Neutrophil (primary cell): Measurements from ENCODE around the gene LIPG.
"Not testable (repeated sequence)": the region's sequence is repeated elsewhere in the genome, so short reads cannot be mapped to it uniquely, and the experiment has no call there.

Experiments used
- H3K27ac ChIP-seq: fragments of 200-600 bp; sonication (generic); 2 replicates; pipeline ENCODE4 v1.5.1; 2016; ENCODE audit warnings: mild to moderate bottlenecking, moderate library complexity
- H3K27me3 ChIP-seq: fragments of 200-600 bp; sonication (generic); 2 replicates; pipeline ENCODE4 v1.6.0; 2016; ENCODE audit warnings: mild to moderate bottlenecking
- H3K36me3 ChIP-seq: fragments of 200-600 bp; sonication (generic); 2 replicates; pipeline ENCODE4 v1.5.1; 2017
- H3K4me1 ChIP-seq, 2 experiments: fragments of 200-600 bp in 1 of 2; sonication (generic) in 1 of 2; 1 replicate in 1 of 2; 2 replicates in 1 of 2; pipeline versions ENCODE4 v1.5.1 to v1.6.1; 2013 to 2016; ENCODE audit warnings: low read depth in 1 of 2, low read length in 1 of 2, mild to moderate bottlenecking in 1 of 2, moderate library complexity in 1 of 2; ENCODE audit not compliant: control insufficient read depth in 1 of 2, insufficient read depth in 1 of 2
- H3K4me3 ChIP-seq, 2 experiments: fragments of 200-600 bp in 1 of 2; sonication (generic) in 1 of 2; 1 replicate in 1 of 2; 2 replicates in 1 of 2; pipeline ENCODE4 v1.5.1; 2013 to 2016; ENCODE audit warnings: low read depth in 1 of 2, low read length in 1 of 2, mild to moderate bottlenecking in 1 of 2, moderate library complexity in 1 of 2
- H3K9me3 ChIP-seq: fragments of 200-600 bp; sonication (generic); 2 replicates; pipeline ENCODE4 v1.5.1; 2016
- TF ChIP-seq, protein P1 (sequence below): fragments of 200-600 bp; sonication (generic); IDR thresholded peaks from 2 replicates; pipeline ENCODE4 v1.5.1; 2016; ENCODE audit warnings: antibody characterized with exemption

LIPG gene

DNA sequence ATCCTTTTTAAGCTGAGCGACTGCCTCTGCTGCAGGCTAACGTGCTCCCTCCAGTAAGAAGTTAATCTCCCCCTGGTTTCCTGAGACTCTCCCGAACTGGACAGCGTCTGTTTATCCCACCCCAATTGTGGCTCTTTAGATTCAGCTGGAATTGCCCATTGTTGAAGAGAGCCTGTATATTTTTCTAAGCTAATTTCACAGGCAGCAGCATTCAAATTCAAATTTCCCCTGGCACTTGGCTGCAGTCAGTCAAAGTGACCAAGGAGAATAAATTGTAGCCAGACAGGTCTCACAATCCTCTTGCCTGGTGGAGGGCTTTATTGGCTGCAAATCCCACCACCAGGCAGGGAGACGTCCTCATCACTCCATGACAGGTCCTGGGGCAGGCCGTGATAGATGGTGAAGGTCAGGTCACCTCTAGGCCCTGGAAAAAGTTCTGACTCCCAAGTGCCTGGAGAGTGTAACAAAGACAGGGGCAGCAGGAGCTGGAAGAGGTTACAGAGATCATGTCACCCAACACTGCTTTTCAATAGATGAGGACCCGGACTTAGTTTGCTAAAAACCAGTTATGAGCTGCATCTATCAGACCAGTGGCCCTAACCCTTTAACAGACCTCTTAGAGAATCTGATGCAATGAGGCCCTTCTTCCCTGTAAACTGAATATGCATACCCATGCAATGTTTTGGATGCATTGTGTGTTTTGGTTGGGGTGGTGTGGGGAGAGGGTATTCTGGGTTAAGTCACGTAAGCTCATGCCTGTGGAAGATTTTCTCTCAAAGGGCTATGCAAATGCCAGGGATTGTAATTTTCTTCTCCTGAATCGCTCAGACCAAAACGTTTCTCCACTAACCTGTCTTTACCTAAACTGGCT is 42.5 kb upstream of the LIPG start:
- Histone ChIP-seq H3K4me3 (no peak overlapping the region), H3K4me1 (no peaks in the 10 kb centered on the region), H3K27me3 (no peaks in the 10 kb centered on the region), H3K27ac (no peak overlapping the region), H3K36me3 (no peaks in the 10 kb centered on the region), H3K9me3 (no peaks in the 10 kb centered on the region)
- TF ChIP-seq, protein P1, sequence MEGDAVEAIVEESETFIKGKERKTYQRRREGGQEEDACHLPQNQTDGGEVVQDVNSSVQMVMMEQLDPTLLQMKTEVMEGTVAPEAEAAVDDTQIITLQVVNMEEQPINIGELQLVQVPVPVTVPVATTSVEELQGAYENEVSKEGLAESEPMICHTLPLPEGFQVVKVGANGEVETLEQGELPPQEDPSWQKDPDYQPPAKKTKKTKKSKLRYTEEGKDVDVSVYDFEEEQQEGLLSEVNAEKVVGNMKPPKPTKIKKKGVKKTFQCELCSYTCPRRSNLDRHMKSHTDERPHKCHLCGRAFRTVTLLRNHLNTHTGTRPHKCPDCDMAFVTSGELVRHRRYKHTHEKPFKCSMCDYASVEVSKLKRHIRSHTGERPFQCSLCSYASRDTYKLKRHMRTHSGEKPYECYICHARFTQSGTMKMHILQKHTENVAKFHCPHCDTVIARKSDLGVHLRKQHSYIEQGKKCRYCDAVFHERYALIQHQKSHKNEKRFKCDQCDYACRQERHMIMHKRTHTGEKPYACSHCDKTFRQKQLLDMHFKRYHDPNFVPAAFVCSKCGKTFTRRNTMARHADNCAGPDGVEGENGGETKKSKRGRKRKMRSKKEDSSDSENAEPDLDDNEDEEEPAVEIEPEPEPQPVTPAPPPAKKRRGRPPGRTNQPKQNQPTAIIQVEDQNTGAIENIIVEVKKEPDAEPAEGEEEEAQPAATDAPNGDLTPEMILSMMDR: no peak

DNA sequence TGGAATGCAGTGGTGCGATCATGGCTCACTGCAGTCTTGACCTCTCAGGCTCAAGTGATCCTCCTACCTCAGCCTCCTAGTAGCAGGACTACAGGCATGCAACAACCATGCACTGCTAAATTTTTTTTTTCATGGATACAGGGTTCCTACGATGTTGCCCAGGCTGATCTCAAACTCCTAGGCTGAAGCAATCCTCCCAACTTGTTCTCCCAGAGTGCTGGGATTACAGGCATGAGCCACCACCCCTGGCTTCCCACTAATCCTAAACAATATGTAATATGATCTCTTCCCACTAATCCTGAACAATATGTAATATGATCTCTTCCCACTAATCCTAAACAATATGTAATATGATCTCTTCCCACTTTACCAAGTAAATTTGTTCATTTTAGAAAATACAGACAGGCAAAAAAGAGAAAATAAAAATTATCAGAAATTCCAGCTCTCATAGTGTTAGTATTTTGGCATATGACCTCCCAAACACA is 41.2 kb upstream of the LIPG start:
- Histone ChIP-seq H3K36me3 (no peaks in the 10 kb centered on the region), H3K4me3 (no peak overlapping the region), H3K27ac (no peak overlapping the region), H3K27me3 (no peaks in the 10 kb centered on the region), H3K4me1 (no peaks in the 10 kb centered on the region), H3K9me3 (no peaks in the 10 kb centered on the region)
- TF ChIP-seq, protein P1: no peak

DNA sequence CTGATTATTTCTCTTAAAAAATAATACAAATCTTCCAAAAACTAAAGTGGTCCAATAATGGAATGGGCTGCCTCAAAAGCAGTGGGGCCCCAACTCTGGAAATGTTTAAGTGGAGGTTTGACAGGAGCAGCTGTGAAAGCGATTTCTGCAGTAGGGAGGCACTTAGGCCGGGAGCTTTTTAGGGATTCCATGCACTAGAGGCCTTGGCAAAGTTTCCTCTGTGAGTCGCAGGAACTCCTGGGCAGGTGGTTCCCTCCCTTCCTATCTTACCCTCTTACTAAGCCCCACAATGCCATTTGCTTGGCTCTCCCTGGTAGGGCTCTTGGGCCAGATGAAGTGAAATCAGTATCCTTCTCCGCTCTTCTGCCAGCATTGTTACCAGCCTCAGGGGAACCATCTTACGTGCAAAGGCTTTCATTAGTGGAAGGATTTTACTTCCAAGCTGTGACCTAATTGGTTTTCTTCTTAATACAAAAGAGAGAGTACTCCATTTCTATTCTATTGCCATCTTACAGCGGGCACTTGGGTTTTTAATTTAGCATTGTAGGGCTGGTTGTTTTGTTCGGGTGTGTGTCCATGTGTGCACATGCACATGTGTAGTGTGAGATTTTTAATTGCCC is 40.5 kb upstream of the LIPG start:
- Histone ChIP-seq H3K27ac (no peak overlapping the region), H3K36me3 (no peaks in the 10 kb centered on the region), H3K4me1 (no peaks in the 10 kb centered on the region), H3K27me3 (no peaks in the 10 kb centered on the region), H3K9me3 (no peaks in the 10 kb centered on the region), H3K4me3 (no peak overlapping the region)
- TF ChIP-seq, protein P1: no peak

DNA sequence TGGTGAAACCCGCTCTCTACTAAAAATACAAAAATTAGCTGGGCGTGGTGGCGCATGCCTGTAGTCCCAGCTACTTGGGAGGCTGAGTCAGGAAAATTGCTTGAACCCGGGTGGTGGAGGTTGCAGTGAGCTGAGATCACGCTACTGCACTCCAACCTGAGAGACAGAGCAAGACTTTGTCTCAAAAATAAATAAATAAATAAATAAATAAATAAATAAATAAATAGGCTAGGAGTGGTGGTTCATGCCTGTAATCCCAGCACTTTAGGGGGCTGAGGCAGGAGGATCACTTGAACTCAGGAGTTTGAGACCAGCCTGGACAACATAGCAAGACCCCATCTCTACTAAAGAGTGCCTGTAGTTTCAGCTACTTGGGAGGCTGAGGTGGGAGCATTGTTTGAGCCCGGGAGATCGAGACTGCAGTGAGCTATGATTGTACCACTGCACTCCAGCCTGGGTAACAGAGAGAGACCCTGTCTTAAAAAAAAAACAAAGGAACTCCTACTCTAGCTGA is 38.2 kb upstream of the LIPG start:
- not testable (repeated sequence) for H3K9me3 ChIP-seq, H3K27me3 ChIP-seq, H3K27ac ChIP-seq, H3K36me3 ChIP-seq, H3K4me3 ChIP-seq, H3K4me1 ChIP-seq

DNA sequence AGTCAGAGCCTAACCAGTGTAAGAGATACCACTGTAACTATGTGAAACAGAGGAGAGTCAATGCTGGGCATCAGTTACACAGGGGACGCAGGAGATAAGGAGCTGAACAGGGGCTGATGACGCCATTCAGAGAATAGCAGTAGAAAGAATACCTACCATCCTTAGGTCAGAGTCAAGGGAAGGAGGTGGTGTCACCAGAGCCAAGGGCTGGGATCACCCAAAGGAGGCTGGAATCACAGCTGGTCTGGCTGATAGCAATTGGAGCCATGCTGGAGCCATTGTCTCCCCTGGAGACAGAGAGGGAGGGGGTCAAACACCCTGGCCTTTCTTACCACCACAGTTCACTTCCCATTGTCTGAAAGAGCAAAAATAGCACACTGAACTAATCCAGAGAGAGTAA is 37.5 kb upstream of the LIPG start:
- TF ChIP-seq, protein P1: no peak

DNA sequence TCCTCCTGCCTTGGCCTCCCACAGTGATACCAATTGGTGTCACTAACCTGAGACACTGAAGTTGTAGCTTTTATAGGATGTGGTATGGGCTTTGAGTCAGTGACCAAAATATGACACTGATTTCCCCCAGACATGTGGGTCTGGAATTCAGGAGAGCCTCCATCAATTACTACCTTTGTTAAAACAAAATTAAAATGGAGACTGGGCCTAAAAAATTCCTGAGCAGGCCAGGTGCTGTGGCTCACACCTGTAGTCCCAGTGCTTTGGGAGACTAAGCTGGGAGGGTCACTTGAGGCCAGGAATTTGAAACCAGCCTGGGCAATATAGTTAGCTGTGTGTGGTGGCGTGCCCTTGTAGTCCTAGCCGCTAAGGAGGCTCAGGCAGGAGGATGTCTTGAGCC is 36.9 kb upstream of the LIPG start:
- H3K36me3 ChIP-seq: no peaks in the 10 kb centered on the region
- TF ChIP-seq, protein P1: no peak

More for the DNA sequence above, 37.5 kb upstream of the LIPG start:
- H3K9me3 ChIP-seq: no peaks in the 10 kb centered on the region
- H3K4me1 ChIP-seq: no peaks in the 10 kb centered on the region
- no peak overlapping the region for H3K27ac ChIP-seq
- no peaks in the 10 kb centered on the region for H3K36me3 ChIP-seq
- no peaks in the 10 kb centered on the region for H3K27me3 ChIP-seq
- H3K4me3 ChIP-seq: no peak overlapping the region

More for the DNA sequence above, 36.9 kb upstream of the LIPG start:
- H3K4me1 ChIP-seq: no peaks in the 10 kb centered on the region
- no peaks in the 10 kb centered on the region for H3K9me3 ChIP-seq
- no peak overlapping the region for H3K4me3 ChIP-seq
- no peak overlapping the region for H3K27ac ChIP-seq
- H3K27me3 ChIP-seq: no peaks in the 10 kb centered on the region
